SK-N-SH (cell line): ENCODE measurements around the gene GRK5.

Source experiments
- EZH2phosphoT487 ChIP-seq: fragments of 200-600 bp; sonication (generic); IDR thresholded peaks from 2 replicates; pipeline ENCODE4 v1.6.1; 2017; ENCODE audit warnings: low read depth, mixed run types, mild to moderate bottlenecking, antibody characterized with exemption, moderate library complexity, borderline replicate concordance
- JUND ChIP-seq: IDR thresholded peaks from 2 replicates; pipeline ENCODE4 v1.4.0; 2012
- MEF2A ChIP-seq: IDR thresholded peaks from 2 replicates; pipeline ENCODE4 v1.4.0; 2012; ENCODE audit warnings: low read depth, borderline replicate concordance
- POLR2AphosphoS5 ChIP-seq: IDR thresholded peaks from 2 replicates; pipeline ENCODE4 v1.6.1; 2012; ENCODE audit warnings: low read depth, low read length
- RAD21 ChIP-seq: IDR thresholded peaks from 2 replicates; pipeline ENCODE4 v1.6.1; 2012; ENCODE audit warnings: mild to moderate bottlenecking, low read length
- SMC3 ChIP-seq: IDR thresholded peaks from 2 replicates; pipeline ENCODE4 v1.6.1; 2012; ENCODE audit warnings: low read depth, low read length, improper control_type of control experiment
- YY1 ChIP-seq: IDR thresholded peaks from 2 replicates; pipeline ENCODE4 v1.4.0; 2012; ENCODE audit warnings: low read depth, mild to moderate bottlenecking
- TF ChIP-seq, protein P1 (sequence below): fragments of 200-600 bp; sonication (generic); IDR thresholded peaks from 2 replicates; pipeline ENCODE4 v1.6.1; 2017; ENCODE audit warnings: antibody characterized with exemption, mild to moderate bottlenecking, moderate library complexity
- TF ChIP-seq, protein P2 (sequence below): IDR thresholded peaks from 2 replicates; pipeline ENCODE4 v1.4.0; 2012; ENCODE audit warnings: low read depth, borderline replicate concordance
- TF ChIP-seq, protein P3 (sequence below): IDR thresholded peaks from 2 replicates; pipeline ENCODE4 v1.6.1; 2012; ENCODE audit warnings: mild to moderate bottlenecking, low read depth, low read length, moderate library complexity

DNA sequence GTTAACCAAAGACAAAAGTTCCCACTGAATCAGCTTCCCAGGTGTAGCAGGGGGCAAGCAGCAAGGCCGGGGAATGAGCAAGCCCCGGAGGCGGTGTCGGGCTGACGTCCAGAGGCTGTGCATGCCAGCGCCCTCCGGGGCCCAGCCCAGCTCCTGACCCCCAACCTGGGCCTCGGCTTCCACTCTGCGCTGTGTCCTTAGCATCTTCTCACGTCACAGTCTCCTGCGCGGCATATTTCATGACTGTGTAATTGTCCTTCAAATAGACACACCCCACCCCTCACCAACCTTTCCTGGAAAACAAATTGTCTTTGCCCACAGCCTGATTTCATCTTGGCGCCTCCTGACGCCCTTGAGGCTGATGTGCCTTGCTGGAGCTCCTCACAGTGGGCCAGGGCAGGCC is 201.6 kb downstream of the GRK5 start:
- TF ChIP-seq JUND, result no peak
- TF ChIP-seq, protein P1, sequence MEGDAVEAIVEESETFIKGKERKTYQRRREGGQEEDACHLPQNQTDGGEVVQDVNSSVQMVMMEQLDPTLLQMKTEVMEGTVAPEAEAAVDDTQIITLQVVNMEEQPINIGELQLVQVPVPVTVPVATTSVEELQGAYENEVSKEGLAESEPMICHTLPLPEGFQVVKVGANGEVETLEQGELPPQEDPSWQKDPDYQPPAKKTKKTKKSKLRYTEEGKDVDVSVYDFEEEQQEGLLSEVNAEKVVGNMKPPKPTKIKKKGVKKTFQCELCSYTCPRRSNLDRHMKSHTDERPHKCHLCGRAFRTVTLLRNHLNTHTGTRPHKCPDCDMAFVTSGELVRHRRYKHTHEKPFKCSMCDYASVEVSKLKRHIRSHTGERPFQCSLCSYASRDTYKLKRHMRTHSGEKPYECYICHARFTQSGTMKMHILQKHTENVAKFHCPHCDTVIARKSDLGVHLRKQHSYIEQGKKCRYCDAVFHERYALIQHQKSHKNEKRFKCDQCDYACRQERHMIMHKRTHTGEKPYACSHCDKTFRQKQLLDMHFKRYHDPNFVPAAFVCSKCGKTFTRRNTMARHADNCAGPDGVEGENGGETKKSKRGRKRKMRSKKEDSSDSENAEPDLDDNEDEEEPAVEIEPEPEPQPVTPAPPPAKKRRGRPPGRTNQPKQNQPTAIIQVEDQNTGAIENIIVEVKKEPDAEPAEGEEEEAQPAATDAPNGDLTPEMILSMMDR, result no peak
- no peak for TF ChIP-seq EZH2phosphoT487
- TF ChIP-seq SMC3, result no peak
- no peak for TF ChIP-seq RAD21
- TF ChIP-seq YY1, result no peak
- TF ChIP-seq, protein P2, sequence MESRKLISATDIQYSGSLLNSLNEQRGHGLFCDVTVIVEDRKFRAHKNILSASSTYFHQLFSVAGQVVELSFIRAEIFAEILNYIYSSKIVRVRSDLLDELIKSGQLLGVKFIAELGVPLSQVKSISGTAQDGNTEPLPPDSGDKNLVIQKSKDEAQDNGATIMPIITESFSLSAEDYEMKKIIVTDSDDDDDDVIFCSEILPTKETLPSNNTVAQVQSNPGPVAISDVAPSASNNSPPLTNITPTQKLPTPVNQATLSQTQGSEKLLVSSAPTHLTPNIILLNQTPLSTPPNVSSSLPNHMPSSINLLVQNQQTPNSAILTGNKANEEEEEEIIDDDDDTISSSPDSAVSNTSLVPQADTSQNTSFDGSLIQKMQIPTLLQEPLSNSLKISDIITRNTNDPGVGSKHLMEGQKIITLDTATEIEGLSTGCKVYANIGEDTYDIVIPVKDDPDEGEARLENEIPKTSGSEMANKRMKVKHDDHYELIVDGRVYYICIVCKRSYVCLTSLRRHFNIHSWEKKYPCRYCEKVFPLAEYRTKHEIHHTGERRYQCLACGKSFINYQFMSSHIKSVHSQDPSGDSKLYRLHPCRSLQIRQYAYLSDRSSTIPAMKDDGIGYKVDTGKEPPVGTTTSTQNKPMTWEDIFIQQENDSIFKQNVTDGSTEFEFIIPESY, result no peak
- no peak for TF ChIP-seq MEF2A
- TF ChIP-seq, protein P3, sequence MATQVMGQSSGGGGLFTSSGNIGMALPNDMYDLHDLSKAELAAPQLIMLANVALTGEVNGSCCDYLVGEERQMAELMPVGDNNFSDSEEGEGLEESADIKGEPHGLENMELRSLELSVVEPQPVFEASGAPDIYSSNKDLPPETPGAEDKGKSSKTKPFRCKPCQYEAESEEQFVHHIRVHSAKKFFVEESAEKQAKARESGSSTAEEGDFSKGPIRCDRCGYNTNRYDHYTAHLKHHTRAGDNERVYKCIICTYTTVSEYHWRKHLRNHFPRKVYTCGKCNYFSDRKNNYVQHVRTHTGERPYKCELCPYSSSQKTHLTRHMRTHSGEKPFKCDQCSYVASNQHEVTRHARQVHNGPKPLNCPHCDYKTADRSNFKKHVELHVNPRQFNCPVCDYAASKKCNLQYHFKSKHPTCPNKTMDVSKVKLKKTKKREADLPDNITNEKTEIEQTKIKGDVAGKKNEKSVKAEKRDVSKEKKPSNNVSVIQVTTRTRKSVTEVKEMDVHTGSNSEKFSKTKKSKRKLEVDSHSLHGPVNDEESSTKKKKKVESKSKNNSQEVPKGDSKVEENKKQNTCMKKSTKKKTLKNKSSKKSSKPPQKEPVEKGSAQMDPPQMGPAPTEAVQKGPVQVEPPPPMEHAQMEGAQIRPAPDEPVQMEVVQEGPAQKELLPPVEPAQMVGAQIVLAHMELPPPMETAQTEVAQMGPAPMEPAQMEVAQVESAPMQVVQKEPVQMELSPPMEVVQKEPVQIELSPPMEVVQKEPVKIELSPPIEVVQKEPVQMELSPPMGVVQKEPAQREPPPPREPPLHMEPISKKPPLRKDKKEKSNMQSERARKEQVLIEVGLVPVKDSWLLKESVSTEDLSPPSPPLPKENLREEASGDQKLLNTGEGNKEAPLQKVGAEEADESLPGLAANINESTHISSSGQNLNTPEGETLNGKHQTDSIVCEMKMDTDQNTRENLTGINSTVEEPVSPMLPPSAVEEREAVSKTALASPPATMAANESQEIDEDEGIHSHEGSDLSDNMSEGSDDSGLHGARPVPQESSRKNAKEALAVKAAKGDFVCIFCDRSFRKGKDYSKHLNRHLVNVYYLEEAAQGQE, result no peak
- no peak for TF ChIP-seq POLR2AphosphoS5
